Fibroblast of lung (primary cell): ENCODE results near the gene SLCO1A2. TPM values are rescaled to one million over a fixed set of nuclear protein-coding genes. Genes with fewer than 3 reads are reported as not detected.

Experiments used
- DNase-seq, 2 donors: peaks; one replicate each; pipeline versions ENCODE4 v3.0.0 to v3.0.0-alpha.2; 2010; ENCODE audit warnings: low read depth in 2 of 2
- H2AFZ ChIP-seq: 2 replicates; pipeline ENCODE4 v1.5.1; 2012; ENCODE audit warnings: low read length, control low read depth, inconsistent platforms
- H3K27ac ChIP-seq: 2 replicates; pipeline ENCODE4 v1.5.1; 2011; ENCODE audit warnings: low read length, control low read depth; ENCODE audit not compliant: insufficient read depth
- H3K27me3 ChIP-seq: 2 replicates; pipeline ENCODE4 v1.5.1; 2011; ENCODE audit warnings: mild to moderate bottlenecking, low read length; ENCODE audit not compliant: control insufficient read depth, insufficient read depth
- H3K36me3 ChIP-seq: 2 replicates; pipeline ENCODE4 v1.5.1; 2011; ENCODE audit warnings: low read length; ENCODE audit not compliant: control insufficient read depth, insufficient read depth
- H3K4me1 ChIP-seq: 2 replicates; pipeline ENCODE4 v1.5.1; 2011; ENCODE audit warnings: low read length; ENCODE audit not compliant: control insufficient read depth, insufficient read depth; ENCODE audit errors: extremely low read depth
- H3K4me2 ChIP-seq: 2 replicates; pipeline ENCODE4 v1.5.1; 2011; ENCODE audit warnings: low read length, control low read depth; ENCODE audit not compliant: insufficient read depth; ENCODE audit errors: extremely low read depth
- H3K4me3 ChIP-seq, 4 experiments: fragments of 200-600 bp in 1 of 4; sonication (generic) in 1 of 4; replicated peaks in 1 of 4; 2 replicates each; pipeline ENCODE4 v1.5.1; 2011 to 2016; ENCODE audit warnings: low read length in 4 of 4, low read depth in 3 of 4, mild to moderate bottlenecking in 3 of 4, control low read depth in 2 of 4, inconsistent platforms in 1 of 4, mixed read lengths in 1 of 4; ENCODE audit not compliant: insufficient read depth in 1 of 4; ENCODE audit errors: control extremely low read depth in 1 of 4
- H3K79me2 ChIP-seq: 2 replicates; pipeline ENCODE4 v1.5.1; 2012; ENCODE audit warnings: mild to moderate bottlenecking, low read length, inconsistent platforms; ENCODE audit not compliant: control insufficient read depth, insufficient read depth
- H3K9ac ChIP-seq: 2 replicates; pipeline ENCODE4 v1.5.1; 2011; ENCODE audit warnings: mild to moderate bottlenecking, low read length, control low read depth; ENCODE audit not compliant: insufficient read depth
- H3K9me3 ChIP-seq: 2 replicates; pipeline ENCODE4 v1.5.1; 2012; ENCODE audit warnings: low read depth, low read length; ENCODE audit not compliant: control insufficient read depth, insufficient read depth
- H4K20me1 ChIP-seq: 2 replicates; pipeline ENCODE4 v1.5.1; 2011; ENCODE audit warnings: low read length; ENCODE audit not compliant: control insufficient read depth, insufficient read depth; ENCODE audit errors: extremely low read depth
- CTCF ChIP-seq, 2 donors: IDR thresholded peaks in 1 of 2; conservative IDR thresholded peaks in 1 of 2; 1 replicate in 1 of 2; 2 replicates in 1 of 2; pipeline ENCODE4 v1.5.1; 2011 to 2012; ENCODE audit warnings: low read length in 2 of 2, control low read depth in 1 of 2, inconsistent platforms in 1 of 2, low read depth in 1 of 2, mild to moderate bottlenecking in 1 of 2
- EZH2 ChIP-seq: IDR thresholded peaks from 2 replicates; pipeline ENCODE4 v1.5.1; 2012; ENCODE audit warnings: low read length, control low read depth, mild to moderate bottlenecking; ENCODE audit errors: missing control alignments
- polyA plus RNA-seq, 2 donors: library from polyadenylated mRNA; depleted of rRNA in 1 of 2; stranded (reverse) in 1 of 2; unstranded in 1 of 2; fragments of >200 nt; gene quantifications; 2 replicates each; pipeline ENCODE4 v1.2.1, GENCODE V29; 2011 to 2012; ENCODE audit warnings: missing spikeins in 1 of 2
- total RNA-seq: library from RNA; depleted of rRNA; stranded (reverse); fragments of >200 nt; gene quantifications from 2 replicates; pipeline ENCODE4 v1.2.1, GENCODE V29; 2014

The SLCO1A2 gene
- total and polyA plus RNA-seq, 2 donors (not counting 1 experiment from before 2014, with no cell fraction given) = not detected

- TF ChIP-seq CTCF (conservative IDR thresholded peaks at IDR 0.05 in 1 of 2, IDR thresholded peaks at IDR 0.05 in 1 of 2; ENCODE audit: low read depth in 1 of 2, low read length in 2 of 2) (no peak), EZH2 (no peak)
- Histone ChIP-seq H4K20me1 (no peaks in the 10 kb centered on the region), H2AFZ (no peak overlapping the region), H3K27ac (no peak overlapping the region), H3K4me1 (no peaks in the 10 kb centered on the region), H3K4me3 (no peak overlapping the region), H3K27me3 (no peaks in the 10 kb centered on the region), H3K36me3 (no peaks in the 10 kb centered on the region), H3K9me3 (no peaks in the 10 kb centered on the region), H3K9ac (no peak overlapping the region), H3K79me2 (no peaks in the 10 kb centered on the region), H3K4me2 (no peak overlapping the region)
- DNase-seq = no peak
These were observed 25.9 kb downstream of the SLCO1A2 start for GRCh38 chr12:21308785-21309184.

GRCh38 chr12:21305661-21306060, 29.1 kb downstream of the SLCO1A2 start:
- no peak overlapping the region for H3K4me2 ChIP-seq
- no peak for TF ChIP-seq CTCF (conservative IDR thresholded peaks at IDR 0.05 in 1 of 2, IDR thresholded peaks at IDR 0.05 in 1 of 2; ENCODE audit: low read depth in 1 of 2, low read length in 2 of 2)
- TF ChIP-seq EZH2 = no peak
- no peaks in the 10 kb centered on the region for H3K27me3 ChIP-seq
- H3K79me2 ChIP-seq = no peaks in the 10 kb centered on the region
- H3K4me3 ChIP-seq = no peak overlapping the region
- H4K20me1 ChIP-seq = no peaks in the 10 kb centered on the region
- H3K9ac ChIP-seq = no peak overlapping the region
- H2AFZ ChIP-seq = no peak overlapping the region
- no peak for DNase-seq
- no peaks in the 10 kb centered on the region for H3K4me1 ChIP-seq
- no peaks in the 10 kb centered on the region for H3K9me3 ChIP-seq
- H3K27ac ChIP-seq = no peak overlapping the region
- H3K36me3 ChIP-seq = no peaks in the 10 kb centered on the region

GRCh38 chr12:21300632-21301031, 34.1 kb downstream of the SLCO1A2 start:
- TF ChIP-seq CTCF (conservative IDR thresholded peaks at IDR 0.05 in 1 of 2, IDR thresholded peaks at IDR 0.05 in 1 of 2; ENCODE audit: low read depth in 1 of 2, low read length in 2 of 2) = no peak
- no peak for TF ChIP-seq EZH2
- no peak for DNase-seq
- Histone ChIP-seq H3K9me3 (no peaks in the 10 kb centered on the region), H4K20me1 (no peaks in the 10 kb centered on the region), H3K4me3 (no peak overlapping the region), H3K36me3 (no peaks in the 10 kb centered on the region), H3K4me2 (no peak overlapping the region), H3K9ac (no peak overlapping the region), H3K27ac (no peak overlapping the region), H3K79me2 (no peaks in the 10 kb centered on the region), H3K27me3 (no peaks in the 10 kb centered on the region), H2AFZ (no peak overlapping the region), H3K4me1 (no peaks in the 10 kb centered on the region)
